Raji (cell line): ENCODE results near the gene SH3GL2.

Experiments
- POLR2A ChIP-seq: IDR thresholded peaks from 2 replicates; pipeline ENCODE4 v1.6.1; 2011; ENCODE audit warnings: low read depth, low read length, control low read depth; ENCODE audit not compliant: insufficient read depth

The SH3GL2 gene

GRCh38 chr9:17752021-17752420 is 173.2 kb downstream of the SH3GL2 start:
- no peak for TF ChIP-seq POLR2A

- no peak for TF ChIP-seq POLR2A
Measured at GRCh38 chr9:17757816-17758215, 178.9 kb downstream of the SH3GL2 start.

- no peak for TF ChIP-seq POLR2A
Measured at GRCh38 chr9:17760250-17760649, 181.4 kb downstream of the SH3GL2 start.

GRCh38 chr9:17761984-17762676 is 183.3 kb downstream of the SH3GL2 start:
- TF ChIP-seq POLR2A: no peak

GRCh38 chr9:17764306-17764705 is 185.4 kb downstream of the SH3GL2 start:
- no peak for TF ChIP-seq POLR2A

- TF ChIP-seq POLR2A: no peak
Measured at GRCh38 chr9:17772223-17772622, 193.4 kb downstream of the SH3GL2 start.

GRCh38 chr9:17775656-17776055 is 196.8 kb downstream of the SH3GL2 start:
- TF ChIP-seq POLR2A: no peak

GRCh38 chr9:17776735-17777134 is 197.9 kb downstream of the SH3GL2 start:
- TF ChIP-seq POLR2A: no peak

GRCh38 chr9:17777465-17777864 is 198.6 kb downstream of the SH3GL2 start:
- TF ChIP-seq POLR2A: no peak

GRCh38 chr9:17782430-17783149 is 203.7 kb downstream of the SH3GL2 start:
- TF ChIP-seq POLR2A: no peak

GRCh38 chr9:17783227-17783626 is 204.4 kb downstream of the SH3GL2 start:
- no peak for TF ChIP-seq POLR2A

GRCh38 chr9:17789316-17789715 is 210.4 kb downstream of the SH3GL2 start:
- no peak for TF ChIP-seq POLR2A

- no peak for TF ChIP-seq POLR2A
Measured at GRCh38 chr9:17793713-17794622, 215.1 kb downstream of the SH3GL2 start.

GRCh38 chr9:17795744-17796143 is 216.9 kb downstream of the SH3GL2 start:
- no peak for TF ChIP-seq POLR2A

- TF ChIP-seq POLR2A: no peak
Measured at GRCh38 chr9:17799369-17799768, 220.5 kb downstream of the SH3GL2 start.
